DND-41 (cell line): ENCODE measurements around the gene UGT1A1.

Experiments
- CTCF ChIP-seq: IDR thresholded peaks from 2 replicates; pipeline ENCODE4 v1.5.1; 2012; ENCODE audit warnings: borderline replicate concordance, low read length, moderate library complexity, mild to moderate bottlenecking; ENCODE audit not compliant: poor library complexity, severe bottlenecking; ENCODE audit errors: extremely low read depth
- EZH2 ChIP-seq: IDR thresholded peaks from 3 replicates; pipeline ENCODE4 v1.6.1; 2012; ENCODE audit warnings: borderline replicate concordance, low read depth, mild to moderate bottlenecking, moderate library complexity, low read length, inconsistent platforms; ENCODE audit not compliant: severe bottlenecking

- TF ChIP-seq CTCF (peak; percentile 95), EZH2 (no peak)
Observed at GRCh38 chr2:233711312-233712008, 48.6 kb upstream of the UGT1A1 start.
